GM12875 (cell line): ENCODE results near the gene C5AR2.
A peak's percentile ranks its signal among the peaks of the same experiment; 100 is the strongest.

Experiments used
- H3K4me3 ChIP-seq: one replicate; pipeline ENCODE4 v1.5.1; 2011; ENCODE audit warnings: low read depth, low read length, control low read depth
- CTCF ChIP-seq: IDR thresholded peaks from 2 replicates; pipeline ENCODE4 v1.5.1; 2011; ENCODE audit warnings: low read depth, mild to moderate bottlenecking, control low read depth, inconsistent platforms, low read length, moderate library complexity, borderline replicate concordance; ENCODE audit not compliant: insufficient read depth

Gene C5AR2

GRCh38 chr19:47305309-47305751 is 26.6 kb upstream of the C5AR2 start:
- H3K4me3 ChIP-seq = no peak overlapping the region
- TF ChIP-seq CTCF = peak; percentile 97

- H3K4me3 ChIP-seq = no peak overlapping the region
- TF ChIP-seq CTCF = no peak
Observed at GRCh38 chr19:47306303-47306702, 25.7 kb upstream of the C5AR2 start.

- TF ChIP-seq CTCF = no peak
- no peak overlapping the region for H3K4me3 ChIP-seq
Observed at GRCh38 chr19:47309038-47309437, 22.9 kb upstream of the C5AR2 start.

- H3K4me3 ChIP-seq = no peak within 1 kb of the TSS
- no peak for TF ChIP-seq CTCF
Observed at GRCh38 chr19:47309608-47310007, 22.4 kb upstream of the C5AR2 start, which contains the start of gene C5AR1. C5AR1 (plus strand) TSS chr19:47309861; CDS start chr19:47309896, 35 bp downstream.

GRCh38 chr19:47310323-47310722 is 21.7 kb upstream of the C5AR2 start:
- H3K4me3 ChIP-seq = no peak overlapping the region
- TF ChIP-seq CTCF = no peak

- no peak for TF ChIP-seq CTCF
- no peak overlapping the region for H3K4me3 ChIP-seq
Observed at GRCh38 chr19:47310819-47311218, 21.2 kb upstream of the C5AR2 start.

GRCh38 chr19:47312366-47313006 is 19.5 kb upstream of the C5AR2 start:
- TF ChIP-seq CTCF = no peak
- H3K4me3 ChIP-seq = no peak overlapping the region
